CD4-positive, alpha-beta T cell treated with Interleukin-4 for 1 hour (primary cell): ENCODE results near the gene HNRNPU.
"Not testable (repeated sequence)": the region's sequence is repeated elsewhere in the genome, so short reads cannot be mapped to it uniquely, and the experiment has no call there.

ENCODE experiments used
- DNase-seq, 2 donors: peaks; one replicate each; pipeline ENCODE4 v3.0.0-alpha.2; 2020 to 2022

The HNRNPU gene

GRCh38 chr1:244837597-244838258 is 26.6 kb downstream of the HNRNPU start:
- no peak for DNase-seq

DNA sequence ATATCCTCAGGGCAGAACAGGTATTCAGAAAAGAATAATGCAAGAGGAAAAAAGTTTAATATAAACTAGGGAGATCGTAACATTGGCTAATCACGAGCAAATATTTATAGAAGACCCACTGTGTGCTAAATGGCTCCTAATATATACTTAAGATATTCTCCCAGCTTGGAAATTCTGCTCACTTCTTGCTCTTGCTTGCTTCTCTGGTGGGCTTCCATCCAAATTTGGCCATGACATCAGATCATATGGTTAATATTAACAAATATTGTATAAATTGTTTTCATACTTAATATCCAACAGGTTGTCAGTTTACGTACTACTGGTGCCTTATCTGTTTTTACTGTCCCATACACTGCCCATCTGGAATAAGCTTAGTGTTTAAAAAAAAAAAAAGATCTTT is 27.8 kb downstream of the HNRNPU start:
- DNase-seq = no peak

- no peak for DNase-seq
Measured at GRCh38 chr1:244836135-244836521, 28.2 kb downstream of the HNRNPU start.

- peak; percentile 85 to 91 for DNase-seq
Measured at GRCh38 chr1:244835276-244836134, 28.8 kb downstream of the HNRNPU start, which contains the start of gene COX20. Gene COX20, plus strand, starts transcription at chr1:244835658. Its CDS starts 57 bp downstream, at chr1:244835715.

- DNase-seq = peak; percentile 94
Measured at GRCh38 chr1:244834543-244835275, 29.6 kb downstream of the HNRNPU start.

- DNase-seq = peak; percentile 55 to 70
Measured at GRCh38 chr1:244833734-244834542, 30.4 kb downstream of the HNRNPU start.

DNA sequence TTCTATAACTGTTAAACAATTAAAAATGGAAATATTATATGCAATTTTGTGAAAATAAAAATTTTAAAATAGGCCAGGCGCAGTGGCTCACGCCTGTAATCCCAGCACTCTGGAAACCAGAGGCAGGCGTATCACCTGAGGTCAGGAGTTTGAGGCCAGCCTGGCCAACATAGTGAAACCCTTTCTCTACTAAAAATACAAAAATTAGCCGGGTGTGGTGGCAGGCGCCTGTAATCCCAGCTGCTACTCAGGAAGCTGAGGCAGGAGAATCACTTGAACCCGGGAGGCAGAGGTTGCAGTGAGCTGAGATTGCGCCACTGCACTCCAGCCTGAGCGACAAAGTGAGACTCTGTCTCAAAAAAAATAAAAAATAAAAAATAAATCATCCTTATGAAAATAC is 31.1 kb downstream of the HNRNPU start:
- DNase-seq = not testable (repeated sequence)

GRCh38 chr1:244830639-244831038 is 33.7 kb downstream of the HNRNPU start:
- no peak for DNase-seq

DNA sequence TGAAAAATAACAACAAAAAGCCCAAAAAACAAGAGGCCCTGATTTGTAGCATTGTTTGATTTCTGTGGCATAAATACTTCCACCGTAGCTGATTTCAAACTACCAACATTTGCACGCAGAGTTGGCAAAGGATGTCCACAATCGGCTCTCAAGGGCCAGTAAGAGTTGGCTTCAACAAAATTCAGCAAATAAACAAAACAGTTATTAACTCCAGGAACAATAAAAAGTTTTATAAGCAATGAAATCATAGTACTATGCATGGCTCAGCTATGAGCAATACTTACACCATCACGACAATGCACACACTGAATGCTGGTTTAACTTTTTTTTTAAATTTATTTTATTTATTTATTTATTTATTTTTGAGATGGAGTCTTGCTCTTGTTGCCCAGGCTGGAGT is 37.6 kb downstream of the HNRNPU start:
- DNase-seq = no peak

DNA sequence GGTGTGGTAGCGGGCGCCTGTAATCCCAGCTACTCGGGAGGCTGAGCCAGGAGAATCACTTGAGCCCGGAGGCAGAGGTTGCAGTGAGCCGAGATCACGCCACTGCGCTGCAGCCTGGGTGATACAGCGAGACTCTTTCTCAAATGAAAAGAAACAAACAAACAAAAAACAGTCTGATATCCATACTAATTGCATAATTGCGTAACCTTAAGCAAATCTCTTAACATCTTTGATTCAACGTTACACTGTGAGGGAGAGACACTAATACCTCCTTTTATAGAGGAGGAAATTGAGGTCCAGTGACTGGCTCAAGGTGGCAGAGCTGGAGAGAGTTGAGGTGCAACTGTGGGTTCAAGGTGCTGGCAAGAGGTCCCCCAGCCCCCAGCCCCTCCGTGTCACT is 41.5 kb downstream of the HNRNPU start:
- no peak for DNase-seq

GRCh38 chr1:244821134-244821533 is 43.2 kb downstream of the HNRNPU start:
- no peak for DNase-seq

GRCh38 chr1:244820131-244820530 is 44.2 kb downstream of the HNRNPU start:
- DNase-seq = no peak

DNA sequence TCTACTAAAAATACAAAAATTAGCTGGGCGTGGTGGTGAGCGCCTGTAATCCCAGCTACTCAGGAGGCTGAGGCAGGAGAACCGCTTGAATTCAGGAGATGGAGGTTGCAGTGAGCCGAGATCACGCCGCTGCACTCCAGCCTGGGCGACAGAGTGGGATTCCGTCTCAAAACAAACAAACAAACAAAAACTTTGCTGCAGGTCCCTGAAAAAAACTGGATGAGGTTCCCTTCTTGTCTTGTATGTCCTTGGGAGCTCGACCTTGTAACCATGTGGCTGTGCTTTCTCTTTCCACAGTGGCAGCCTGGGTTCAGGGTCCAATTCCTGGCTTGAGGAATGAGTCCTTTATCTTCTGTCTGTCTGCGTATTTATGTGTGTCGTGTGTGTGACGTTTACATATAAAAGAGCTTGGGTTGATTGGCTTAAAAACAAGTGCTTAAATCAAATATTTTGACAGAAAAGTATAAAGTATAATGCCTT is 46.9 kb downstream of the HNRNPU start:
- no peak for DNase-seq

GRCh38 chr1:244815600-244816099 is 48.7 kb downstream of the HNRNPU start:
- DNase-seq = peak; percentile 9 to 36

GRCh38 chr1:244813327-244813726 is 51.0 kb downstream of the HNRNPU start:
- DNase-seq = no peak

- DNase-seq = no peak
Measured at GRCh38 chr1:244810221-244810620, 54.1 kb downstream of the HNRNPU start.

DNA sequence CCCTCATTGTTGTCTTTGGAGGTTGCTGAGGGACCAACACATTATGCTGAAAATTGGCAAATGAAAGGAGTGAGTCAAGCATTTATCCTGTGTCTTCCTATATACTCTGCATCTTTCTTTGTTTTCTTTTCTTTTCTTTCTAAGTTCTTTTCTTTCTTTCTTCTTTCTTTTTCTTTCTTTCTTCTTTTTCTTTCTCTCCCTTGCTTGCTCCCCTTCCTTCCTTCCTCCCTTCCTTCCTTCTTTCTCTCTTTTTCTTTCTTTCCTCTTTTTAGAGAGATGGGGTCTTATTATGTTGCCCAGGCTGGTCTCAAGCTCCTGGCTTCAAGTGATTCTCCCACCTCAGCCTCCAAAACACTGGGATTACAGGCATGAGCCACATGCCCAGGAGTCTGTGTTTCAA is 57.2 kb downstream of the HNRNPU start:
- DNase-seq = no peak

- no peak for DNase-seq
Measured at GRCh38 chr1:244804841-244805240, 59.5 kb downstream of the HNRNPU start.

- DNase-seq = no peak
Measured at GRCh38 chr1:244802556-244803239, 61.6 kb downstream of the HNRNPU start.

- DNase-seq = no peak
Measured at GRCh38 chr1:244802041-244802440, 62.3 kb downstream of the HNRNPU start.

DNA sequence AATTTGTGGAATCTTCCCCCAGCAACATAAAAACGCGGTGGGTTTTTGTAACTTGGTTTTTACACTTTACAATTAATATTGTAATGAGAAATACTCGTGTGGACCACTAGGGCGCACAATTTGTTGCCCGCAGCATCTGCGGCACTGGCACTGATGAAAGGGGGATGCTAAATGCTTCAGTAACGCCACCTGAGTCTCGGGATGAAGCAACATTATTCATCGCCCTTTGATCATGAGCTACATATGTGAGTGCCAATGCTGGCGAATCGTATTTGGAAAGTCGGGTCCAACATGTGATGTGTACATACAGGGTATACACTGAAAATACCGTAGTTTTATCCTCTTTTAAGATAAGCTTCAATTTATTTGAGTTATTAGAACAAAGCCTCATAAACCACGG is 63.1 kb downstream of the HNRNPU start:
- DNase-seq = peak; percentile 64 to 67

DNA sequence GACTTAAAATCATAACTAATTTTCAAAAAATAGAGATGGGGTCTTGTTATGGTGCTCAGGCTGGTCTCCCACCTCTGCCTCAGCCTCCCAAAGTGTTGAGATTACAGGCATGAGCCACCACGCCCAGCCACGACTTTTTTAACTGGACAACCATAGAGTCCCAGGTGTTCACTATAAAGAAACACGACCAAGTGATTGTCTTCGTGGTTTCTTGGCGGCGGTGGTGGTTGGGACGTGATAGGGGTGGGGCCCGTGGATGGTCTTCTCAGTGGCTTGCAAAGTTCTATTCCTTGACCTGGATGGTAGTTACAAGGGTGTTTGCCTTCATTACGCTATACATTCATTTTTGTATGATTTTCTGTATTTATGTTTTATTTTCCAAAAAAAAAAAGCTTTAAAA is 63.5 kb downstream of the HNRNPU start:
- DNase-seq = no peak
